HUES48 (cell line): Measurements from ENCODE around the gene MLLT10.
A peak's percentile ranks its signal among the peaks of the same experiment; 100 is the strongest.
"Not testable (repeated sequence)": the region's sequence is repeated elsewhere in the genome, so short reads cannot be mapped to it uniquely, and the experiment has no call there.

ENCODE experiments used
- H3K27ac ChIP-seq: one replicate; pipeline ENCODE4 v1.7.0; 2013; ENCODE audit warnings: low read depth, low read length, inconsistent platforms
- H3K27me3 ChIP-seq: 2 replicates; pipeline ENCODE4 v1.6.1; 2013; ENCODE audit warnings: mild to moderate bottlenecking, low read length; ENCODE audit not compliant: control insufficient read depth, insufficient read depth
- H3K36me3 ChIP-seq: 2 replicates; pipeline ENCODE4 v1.6.1; 2013; ENCODE audit warnings: low read length; ENCODE audit not compliant: control insufficient read depth, insufficient read depth
- H3K4me1 ChIP-seq: 2 replicates; pipeline ENCODE4 v1.6.1; 2013; ENCODE audit warnings: mild to moderate bottlenecking, low read length; ENCODE audit not compliant: control insufficient read depth, insufficient read depth
- H3K4me3 ChIP-seq: 2 replicates; pipeline ENCODE4 v1.5.1; 2013; ENCODE audit warnings: mild to moderate bottlenecking, low read depth, low read length
- H3K9ac ChIP-seq: 2 replicates; pipeline ENCODE4 v1.6.1; 2013; ENCODE audit warnings: mild to moderate bottlenecking, low read depth, low read length, moderate library complexity
- H3K9me3 ChIP-seq: 2 replicates; pipeline ENCODE4 v1.6.1; 2013; ENCODE audit warnings: low read length; ENCODE audit not compliant: control insufficient read depth, insufficient read depth

The MLLT10 gene

GRCh38 chr10:21626457-21627161 lies 92.6 kb downstream of the MLLT10 start:
- Histone ChIP-seq H3K9ac (no peak overlapping the region), H3K36me3 (peaks cover 45% of the 10 kb centered on the region), H3K9me3 (no peaks in the 10 kb centered on the region), H3K27ac (no peak overlapping the region), H3K27me3 (no peaks in the 10 kb centered on the region), H3K4me3 (no peak overlapping the region), H3K4me1 (no peaks in the 10 kb centered on the region)

DNA sequence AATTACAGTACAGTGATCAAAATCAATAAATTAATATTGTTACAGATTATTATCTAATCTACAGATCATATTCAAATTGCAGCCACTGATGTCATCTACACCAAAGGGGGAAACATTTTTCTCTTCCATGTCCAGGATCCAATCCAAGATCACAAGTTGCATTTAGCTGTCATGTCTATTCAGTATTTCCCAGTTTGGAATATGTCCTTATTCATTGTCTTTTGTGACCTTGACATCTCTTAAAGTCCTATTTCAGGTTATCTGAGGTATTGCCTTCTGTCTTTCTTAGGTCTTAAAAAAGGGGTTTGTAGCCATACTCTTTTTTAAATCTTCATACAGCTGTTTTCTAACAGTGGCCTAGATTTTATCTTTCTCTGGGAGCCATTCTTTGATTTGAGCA lies 93.3 kb downstream of the MLLT10 start:
- Histone ChIP-seq H3K9ac (no peak overlapping the region), H3K27me3 (no peaks in the 10 kb centered on the region), H3K4me1 (no peaks in the 10 kb centered on the region), H3K4me3 (no peak overlapping the region), H3K9me3 (no peaks in the 10 kb centered on the region), H3K36me3 (peaks cover 48% of the 10 kb centered on the region), H3K27ac (no peak overlapping the region)

DNA sequence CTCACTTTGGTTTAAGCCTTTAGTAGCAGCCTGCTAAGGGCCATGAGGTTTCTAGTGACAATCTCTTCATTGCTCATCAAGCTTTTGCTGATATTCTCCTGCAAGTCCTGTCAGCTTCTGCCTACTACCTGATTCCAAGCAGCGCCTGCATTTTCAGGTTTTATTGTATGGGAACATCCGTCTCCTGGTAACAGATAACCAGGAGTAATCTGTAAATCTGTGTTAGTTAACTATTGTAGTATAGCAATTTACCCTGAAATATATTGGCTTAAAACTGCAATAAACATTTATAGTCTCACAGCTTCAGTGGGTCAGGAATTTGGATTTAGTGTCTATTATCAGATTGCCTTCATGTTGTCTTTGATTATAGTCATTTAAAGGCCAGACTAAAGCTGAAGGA lies 94.0 kb downstream of the MLLT10 start:
- Histone ChIP-seq H3K27ac (no peak overlapping the region), H3K4me1 (no peaks in the 10 kb centered on the region), H3K36me3 (peaks cover 46% of the 10 kb centered on the region)

GRCh38 chr10:21628645-21629044 lies 94.6 kb downstream of the MLLT10 start:
- not testable (repeated sequence) for H3K9ac ChIP-seq, H3K4me1 ChIP-seq, H3K9me3 ChIP-seq, H3K4me3 ChIP-seq, H3K27me3 ChIP-seq, H3K27ac ChIP-seq
- H3K36me3 ChIP-seq, result peaks cover 46% of the 10 kb centered on the region

More for the DNA sequence above, 94.0 kb downstream of the MLLT10 start:
- Histone ChIP-seq H3K9me3 (no peaks in the 10 kb centered on the region), H3K27me3 (no peaks in the 10 kb centered on the region), H3K4me3 (no peak overlapping the region), H3K9ac (no peak overlapping the region)

DNA sequence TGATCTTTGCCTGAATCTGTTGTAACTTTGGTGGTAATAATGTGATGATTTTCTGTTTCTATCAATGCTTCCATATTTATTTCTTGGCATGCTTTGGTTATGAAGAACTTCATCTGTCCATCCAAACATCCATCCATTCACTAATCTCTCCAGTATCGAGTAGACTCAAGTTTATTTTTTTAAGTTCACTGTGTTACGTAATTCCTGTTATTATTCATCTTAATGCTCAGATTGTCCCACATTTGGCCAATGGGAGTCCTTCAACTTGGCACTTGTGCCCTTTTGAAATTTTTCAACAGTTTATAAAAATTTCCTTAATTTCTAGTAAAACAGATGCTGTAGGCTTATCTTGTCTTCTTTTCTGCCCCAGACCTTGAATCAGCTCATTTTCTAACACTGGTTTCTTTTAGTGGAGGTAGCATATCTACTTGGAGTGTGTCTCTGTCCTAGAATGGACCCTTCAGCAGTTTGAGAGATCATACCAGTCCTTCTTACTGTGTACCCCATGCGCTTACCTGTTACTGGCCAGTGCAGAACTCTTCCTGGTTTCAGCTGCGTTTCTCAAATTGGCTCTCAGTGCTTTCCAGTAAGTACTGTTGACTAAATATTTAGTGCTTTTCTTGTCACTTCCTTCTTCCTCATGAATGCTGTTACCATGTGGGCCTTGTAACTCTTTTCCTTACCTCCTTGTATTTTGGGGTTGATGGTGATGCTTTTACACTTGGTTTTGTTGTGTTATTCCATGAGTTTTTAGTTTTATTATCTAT lies 100.8 kb downstream of the MLLT10 start:
- H3K36me3 ChIP-seq, result peaks cover 19% of the 10 kb centered on the region
- H3K27ac ChIP-seq, result no peak overlapping the region
- no peak overlapping the region for H3K4me3 ChIP-seq
- H3K4me1 ChIP-seq, result peaks cover 40% of the 10 kb centered on the region
- H3K9me3 ChIP-seq, result no peaks in the 10 kb centered on the region
- H3K27me3 ChIP-seq, result no peaks in the 10 kb centered on the region
- no peak overlapping the region for H3K9ac ChIP-seq

DNA sequence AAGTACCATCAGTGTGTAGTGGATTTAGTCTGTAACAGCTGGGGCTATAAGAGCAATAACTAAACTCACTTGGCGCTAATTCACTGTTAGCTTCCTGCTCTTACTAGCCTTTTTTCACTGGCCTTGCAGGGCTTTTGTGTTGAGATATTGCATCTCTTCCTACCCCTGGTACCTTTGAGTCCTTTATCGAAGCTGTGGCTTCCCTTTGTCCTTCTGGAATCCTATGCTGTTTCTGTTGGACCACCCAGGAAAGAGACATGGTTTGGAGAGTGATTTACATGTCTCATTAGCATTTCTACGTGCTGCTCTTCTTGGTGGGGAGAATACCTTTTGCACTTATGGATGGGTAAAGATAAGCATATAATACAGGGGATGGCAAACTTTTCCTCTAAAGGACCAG lies 103.8 kb downstream of the MLLT10 start:
- Histone ChIP-seq H3K27me3 (no peaks in the 10 kb centered on the region), H3K4me3 (no peak overlapping the region), H3K4me1 (peaks cover 40% of the 10 kb centered on the region), H3K9ac (no peak overlapping the region), H3K9me3 (no peaks in the 10 kb centered on the region), H3K36me3 (peaks cover 16% of the 10 kb centered on the region), H3K27ac (peak overlapping the region; percentile 62)

- Histone ChIP-seq H3K4me3 (no peak overlapping the region), H3K27me3 (no peaks in the 10 kb centered on the region), H3K9ac (no peak overlapping the region), H3K4me1 (peaks cover 40% of the 10 kb centered on the region), H3K27ac (no peak overlapping the region), H3K9me3 (no peaks in the 10 kb centered on the region), H3K36me3 (peaks cover 13% of the 10 kb centered on the region; the same call in 1 of the 2 replicates)
Observed at GRCh38 chr10:21638681-21639080, 104.6 kb downstream of the MLLT10 start.

DNA sequence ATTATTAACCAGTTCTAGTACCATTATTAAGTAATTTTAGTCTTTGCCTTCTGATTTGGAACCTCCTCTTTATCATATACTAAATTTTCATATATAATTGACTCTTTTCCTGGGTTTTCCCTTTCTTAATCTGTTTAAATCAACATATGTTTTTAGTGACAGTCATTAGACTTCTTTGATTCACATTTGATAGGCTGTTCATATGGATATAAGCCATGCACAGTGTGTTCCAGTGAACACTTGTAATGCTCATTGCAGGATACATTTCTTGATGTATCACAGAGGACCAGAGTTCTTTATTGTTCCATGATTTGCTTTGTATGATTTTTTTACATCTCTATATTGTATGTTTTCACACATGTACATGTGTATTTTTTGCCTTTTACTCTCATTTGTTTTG lies 114.0 kb downstream of the MLLT10 start:
- no peaks in the 10 kb centered on the region for H3K27me3 ChIP-seq
- H3K4me1 ChIP-seq, result no peaks in the 10 kb centered on the region
- H3K36me3 ChIP-seq, result peaks cover 17% of the 10 kb centered on the region
- no peak overlapping the region for H3K9ac ChIP-seq
- no peak overlapping the region for H3K27ac ChIP-seq
- no peak overlapping the region for H3K4me3 ChIP-seq
- H3K9me3 ChIP-seq, result no peaks in the 10 kb centered on the region

- H3K36me3 ChIP-seq, result peaks cover 23% of the 10 kb centered on the region
- H3K27ac ChIP-seq, result no peak overlapping the region
Observed at GRCh38 chr10:21649454-21649872, 115.4 kb downstream of the MLLT10 start.

GRCh38 chr10:21650353-21650752 lies 116.3 kb downstream of the MLLT10 start:
- Histone ChIP-seq H3K4me3 (no peak overlapping the region), H3K4me1 (no peaks in the 10 kb centered on the region), H3K9me3 (no peaks in the 10 kb centered on the region), H3K27ac (no peak overlapping the region), H3K36me3 (peaks cover 23% of the 10 kb centered on the region), H3K9ac (no peak overlapping the region), H3K27me3 (no peaks in the 10 kb centered on the region)

More at GRCh38 chr10:21649454-21649872, 115.4 kb downstream of the MLLT10 start:
- Histone ChIP-seq H3K4me3 (no peak overlapping the region), H3K27me3 (no peaks in the 10 kb centered on the region), H3K9ac (no peak overlapping the region), H3K9me3 (no peaks in the 10 kb centered on the region), H3K4me1 (no peaks in the 10 kb centered on the region)

DNA sequence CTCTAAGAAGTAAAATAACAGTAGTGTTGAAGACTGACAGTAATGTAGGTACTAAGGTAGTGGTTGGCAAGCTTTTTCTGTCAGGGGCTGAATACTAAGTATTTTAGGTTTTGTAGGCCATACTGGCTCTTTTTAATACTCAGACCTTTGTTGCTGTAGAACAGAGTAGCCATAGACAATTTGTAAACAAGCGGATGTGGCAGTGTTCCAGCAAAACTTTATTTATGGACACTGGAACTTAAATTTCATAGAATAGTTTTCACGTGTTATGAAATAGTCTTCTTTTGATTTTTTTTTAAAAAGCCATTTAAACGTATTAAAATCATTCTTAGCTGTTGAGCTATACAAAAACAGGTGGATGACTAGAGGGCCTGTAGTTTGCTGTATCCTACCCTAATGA lies 121.2 kb downstream of the MLLT10 start:
- Histone ChIP-seq H3K9ac (no peak overlapping the region), H3K9me3 (no peaks in the 10 kb centered on the region), H3K4me3 (no peak overlapping the region), H3K27ac (no peak overlapping the region), H3K4me1 (no peaks in the 10 kb centered on the region), H3K27me3 (no peaks in the 10 kb centered on the region), H3K36me3 (peaks cover 19% of the 10 kb centered on the region)
